ENCODE data around the gene ADAMTS6. TPM values are rescaled to one million over a fixed set of nuclear protein-coding genes. Genes with fewer than 3 reads are reported as not detected.
A peak's percentile ranks its signal among the peaks of the same experiment; 100 is the strongest.

ADAMTS6 gene
- total and polyA plus RNA-seq, 2 experiments from 2014 or later, result 3.4 to 21.0 TPM

DNA sequence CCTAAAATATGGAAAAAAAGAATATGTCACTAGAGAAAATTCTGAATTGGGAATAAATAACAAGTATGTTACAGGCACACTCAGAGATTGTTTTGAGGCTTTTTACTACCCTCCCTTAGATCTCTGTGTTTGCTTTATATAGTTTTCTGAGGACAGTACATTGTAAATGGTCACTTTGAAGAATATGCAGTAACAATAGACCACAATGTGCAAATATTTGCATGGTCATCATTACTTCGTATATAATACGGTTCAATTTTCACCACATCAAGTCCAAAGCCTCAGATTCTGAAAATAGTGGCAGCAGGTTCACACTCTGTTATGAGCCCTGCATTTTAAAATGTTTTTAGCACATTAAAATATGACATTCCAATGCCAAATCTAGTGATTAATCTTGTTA, 238.6 kb downstream of the ADAMTS6 start:
- WGBS (ENCODE audit: low lambda C conversion rate, missing lambda C conversion rate), result 63% methylated on average over 2 of the region's 2 CpGs
- Histone ChIP-seq H3K36me3 (replicated peaks; ENCODE audit: insufficient read depth, low read depth) (no peaks in the 10 kb centered on the region), H3K9me2 (replicated peaks; ENCODE audit: insufficient read depth) (no peaks in the 10 kb centered on the region), H3K4me2 (no peak overlapping the region), H2AFZ (no peak overlapping the region), H3K79me2 (no peaks in the 10 kb centered on the region), H4K20me1 (ENCODE audit: insufficient read depth, poor library complexity, severe bottlenecking) (no peaks in the 10 kb centered on the region), H3K4me1 (ENCODE audit: insufficient read depth) (no peaks in the 10 kb centered on the region), H3K4me3 (no peak overlapping the region), H3K27ac (no peak overlapping the region), H3K27me3 (no peaks in the 10 kb centered on the region), H3K9me3 (ENCODE audit: low read depth) (no peaks in the 10 kb centered on the region)
- no peak for DNase-seq (ENCODE audit: low spot score)
- TF ChIP-seq EZH2phosphoT487 (IDR thresholded peaks at IDR 0.05; ENCODE audit: low read depth, severe bottlenecking, unreplicated experiment), result no peak
- TF ChIP-seq, protein P1, sequence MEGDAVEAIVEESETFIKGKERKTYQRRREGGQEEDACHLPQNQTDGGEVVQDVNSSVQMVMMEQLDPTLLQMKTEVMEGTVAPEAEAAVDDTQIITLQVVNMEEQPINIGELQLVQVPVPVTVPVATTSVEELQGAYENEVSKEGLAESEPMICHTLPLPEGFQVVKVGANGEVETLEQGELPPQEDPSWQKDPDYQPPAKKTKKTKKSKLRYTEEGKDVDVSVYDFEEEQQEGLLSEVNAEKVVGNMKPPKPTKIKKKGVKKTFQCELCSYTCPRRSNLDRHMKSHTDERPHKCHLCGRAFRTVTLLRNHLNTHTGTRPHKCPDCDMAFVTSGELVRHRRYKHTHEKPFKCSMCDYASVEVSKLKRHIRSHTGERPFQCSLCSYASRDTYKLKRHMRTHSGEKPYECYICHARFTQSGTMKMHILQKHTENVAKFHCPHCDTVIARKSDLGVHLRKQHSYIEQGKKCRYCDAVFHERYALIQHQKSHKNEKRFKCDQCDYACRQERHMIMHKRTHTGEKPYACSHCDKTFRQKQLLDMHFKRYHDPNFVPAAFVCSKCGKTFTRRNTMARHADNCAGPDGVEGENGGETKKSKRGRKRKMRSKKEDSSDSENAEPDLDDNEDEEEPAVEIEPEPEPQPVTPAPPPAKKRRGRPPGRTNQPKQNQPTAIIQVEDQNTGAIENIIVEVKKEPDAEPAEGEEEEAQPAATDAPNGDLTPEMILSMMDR (IDR thresholded peaks at IDR 0.05; ENCODE audit: poor library complexity), result no peak
- no peak for TF ChIP-seq EZH2 (IDR thresholded peaks at IDR 0.05; ENCODE audit: borderline replicate concordance)

DNA sequence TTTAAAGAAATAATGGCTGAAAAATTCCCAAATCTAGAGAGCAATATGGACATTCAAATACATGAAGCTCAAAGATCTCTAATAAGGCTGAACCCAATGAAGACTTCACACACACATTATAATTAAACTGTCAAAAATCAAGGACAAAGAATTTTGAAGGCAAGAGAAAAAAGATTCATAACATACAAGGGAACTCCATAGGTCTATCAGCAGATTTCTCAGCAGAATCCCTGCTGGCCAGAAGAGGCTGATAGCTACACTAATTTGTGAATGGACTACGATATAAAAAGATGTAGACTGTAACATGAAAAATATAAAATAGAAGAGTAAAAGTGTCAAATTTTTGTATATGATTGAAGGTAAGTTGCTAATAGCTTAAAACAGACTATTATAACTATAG, 251.9 kb downstream of the ADAMTS6 start:
- no peak overlapping the region for H3K4me3 ChIP-seq
- no peaks in the 10 kb centered on the region for H3K79me2 ChIP-seq
- H3K9me2 ChIP-seq (replicated peaks; ENCODE audit: insufficient read depth), result no peaks in the 10 kb centered on the region
- no peaks in the 10 kb centered on the region for H3K36me3 ChIP-seq (replicated peaks; ENCODE audit: insufficient read depth, low read depth)
- no peak overlapping the region for H2AFZ ChIP-seq
- no peak for DNase-seq (ENCODE audit: low spot score)
- WGBS (ENCODE audit: low lambda C conversion rate, missing lambda C conversion rate), result 96% methylated on average over 1 of the region's 1 CpG
- H4K20me1 ChIP-seq (ENCODE audit: insufficient read depth, poor library complexity, severe bottlenecking), result no peaks in the 10 kb centered on the region
- H3K9me3 ChIP-seq (ENCODE audit: low read depth), result peaks cover 21% of the 10 kb centered on the region
- no peaks in the 10 kb centered on the region for H3K27me3 ChIP-seq
- H3K4me1 ChIP-seq (ENCODE audit: insufficient read depth), result no peaks in the 10 kb centered on the region
- H3K27ac ChIP-seq, result no peak overlapping the region
- TF ChIP-seq EZH2 (IDR thresholded peaks at IDR 0.05; ENCODE audit: borderline replicate concordance) (no peak), EZH2phosphoT487 (IDR thresholded peaks at IDR 0.05; ENCODE audit: low read depth, severe bottlenecking, unreplicated experiment) (no peak)
- TF ChIP-seq, protein P1 (IDR thresholded peaks at IDR 0.05; ENCODE audit: poor library complexity), result no peak
- no peak overlapping the region for H3K4me2 ChIP-seq

DNA sequence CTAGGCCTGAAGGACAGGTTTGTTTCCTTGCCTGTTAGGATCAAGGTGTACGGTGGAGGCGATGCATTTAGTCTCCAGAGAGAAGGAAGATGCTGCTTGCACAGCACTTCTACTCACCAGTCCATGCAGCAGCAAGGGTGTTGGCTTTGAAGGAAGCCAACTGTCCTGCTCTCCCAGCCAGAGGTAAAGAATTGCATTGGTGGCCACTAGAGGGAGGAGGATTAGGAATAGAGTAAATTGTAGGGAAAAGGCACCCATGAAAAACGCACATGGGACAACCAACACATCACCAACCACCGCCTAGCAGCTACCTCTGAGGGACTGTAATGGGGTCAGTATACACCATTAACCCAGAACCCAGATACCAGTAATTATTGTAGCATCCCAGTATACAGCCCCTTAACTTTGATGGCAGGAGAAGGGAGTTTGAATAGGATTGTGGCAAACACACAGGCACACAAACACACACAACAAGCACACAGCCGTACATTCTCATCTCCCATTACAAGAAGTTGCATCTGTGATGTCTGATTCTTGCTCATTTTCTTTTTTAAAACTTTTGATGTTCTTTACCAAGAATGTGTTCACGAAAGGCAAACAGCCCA, 267.7 kb downstream of the ADAMTS6 start:
- H3K4me2 ChIP-seq, result no peak overlapping the region
- no peak overlapping the region for H3K4me3 ChIP-seq
- no peaks in the 10 kb centered on the region for H4K20me1 ChIP-seq (ENCODE audit: insufficient read depth, poor library complexity, severe bottlenecking)
- no peaks in the 10 kb centered on the region for H3K79me2 ChIP-seq
- TF ChIP-seq, protein P1 (IDR thresholded peaks at IDR 0.05; ENCODE audit: poor library complexity), result peak; percentile 35
- TF ChIP-seq EZH2phosphoT487 (IDR thresholded peaks at IDR 0.05; ENCODE audit: low read depth, severe bottlenecking, unreplicated experiment) (no peak), EZH2 (IDR thresholded peaks at IDR 0.05; ENCODE audit: borderline replicate concordance) (no peak)
- no peak overlapping the region for H3K27ac ChIP-seq
- no peaks in the 10 kb centered on the region for H3K27me3 ChIP-seq
- no peak overlapping the region for H2AFZ ChIP-seq
- H3K9me3 ChIP-seq (ENCODE audit: low read depth), result no peaks in the 10 kb centered on the region
- WGBS (ENCODE audit: low lambda C conversion rate, missing lambda C conversion rate), result 90% methylated on average over 6 of the region's 6 CpGs
- H3K4me1 ChIP-seq (ENCODE audit: insufficient read depth), result no peaks in the 10 kb centered on the region
- H3K9me2 ChIP-seq (replicated peaks; ENCODE audit: insufficient read depth), result no peaks in the 10 kb centered on the region
- H3K36me3 ChIP-seq (replicated peaks; ENCODE audit: insufficient read depth, low read depth), result no peaks in the 10 kb centered on the region
- DNase-seq (ENCODE audit: low spot score), result peak; percentile 30

Measured in hepatocyte (in vitro differentiated cells).